ES-I3 (cell line): ENCODE results near the gene ARID5B.
"Not testable (repeated sequence)": the region's sequence is repeated elsewhere in the genome, so short reads cannot be mapped to it uniquely, and the experiment has no call there.

Experiments used
- H3K36me3 ChIP-seq: 2 replicates; pipeline ENCODE4 v1.6.1; 2013; ENCODE audit warnings: mild to moderate bottlenecking, low read length, control low read depth, moderate library complexity; ENCODE audit not compliant: insufficient read depth
- H3K4me1 ChIP-seq: 2 replicates; pipeline ENCODE4 v1.6.1; 2013; ENCODE audit warnings: mild to moderate bottlenecking, control low read depth, low read length; ENCODE audit not compliant: insufficient read depth
- H3K9ac ChIP-seq: 2 replicates; pipeline ENCODE4 v1.6.1; 2013; ENCODE audit warnings: low read depth, mild to moderate bottlenecking, low read length, moderate library complexity
- H3K9me3 ChIP-seq: 2 replicates; pipeline ENCODE4 v1.6.1; 2013; ENCODE audit warnings: mild to moderate bottlenecking, low read length, moderate library complexity; ENCODE audit not compliant: control insufficient read depth, insufficient read depth

Gene ARID5B

DNA sequence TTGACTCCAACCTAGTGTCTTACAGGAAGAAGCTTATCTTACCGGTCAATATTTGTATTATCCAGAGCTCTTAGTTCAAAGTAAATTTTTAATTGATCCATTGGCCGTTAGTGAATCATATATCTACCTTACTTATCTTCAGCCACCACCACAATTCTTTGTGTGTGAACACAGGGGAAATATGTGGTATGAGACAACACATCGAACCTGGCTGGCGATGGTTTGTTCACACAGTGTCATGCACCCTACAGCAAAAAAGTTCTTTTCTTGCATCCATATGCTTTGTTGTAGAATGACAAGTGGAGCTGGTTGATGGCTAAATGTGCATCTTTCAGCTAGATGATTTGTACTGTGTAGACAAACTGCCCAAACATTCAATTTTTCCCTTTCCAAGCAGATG lies 65.8 kb downstream of the ARID5B start:
- no peaks in the 10 kb centered on the region for H3K9me3 ChIP-seq
- H3K9ac ChIP-seq, result no peak overlapping the region
- H3K4me1 ChIP-seq, result peaks cover 3% of the 10 kb centered on the region; the same call in 1 of the 2 replicates
- H3K36me3 ChIP-seq, result no peaks in the 10 kb centered on the region

DNA sequence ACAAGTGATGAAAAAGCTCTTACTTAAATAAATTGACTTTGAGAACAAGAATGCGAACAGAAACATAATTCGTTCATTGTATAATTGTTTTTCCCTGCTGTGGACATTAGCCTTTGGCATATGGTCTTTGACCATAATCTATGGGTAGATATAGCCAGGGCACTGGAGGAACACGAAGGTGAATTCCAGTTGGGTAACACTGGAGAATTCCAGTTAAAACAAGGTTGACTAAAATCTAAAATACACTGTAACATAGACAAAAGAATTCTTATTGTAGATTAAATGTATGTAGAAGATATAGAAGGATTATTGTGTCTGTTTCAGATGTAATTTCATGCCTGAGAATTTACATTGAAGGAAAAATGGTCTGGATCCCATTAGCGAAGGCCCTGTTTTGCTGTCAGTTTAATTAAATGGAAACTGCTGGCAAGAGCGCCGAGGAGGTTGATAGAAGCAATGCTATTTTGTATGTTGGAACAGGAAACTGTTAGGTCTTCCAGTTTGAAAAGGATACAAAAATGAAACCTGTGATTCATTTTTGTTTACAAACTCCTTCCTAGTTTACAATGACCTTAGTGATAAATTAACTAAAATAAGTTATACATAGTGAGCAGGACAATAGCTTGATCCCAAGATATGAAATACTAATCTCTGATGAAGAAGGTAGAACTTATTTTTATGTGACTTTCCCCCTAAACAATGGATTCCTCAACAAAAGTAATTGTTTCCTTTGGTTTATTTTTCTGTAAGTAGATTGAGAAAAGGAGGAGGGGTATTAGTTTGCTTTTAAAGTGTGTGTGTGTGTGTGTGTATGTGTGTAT lies 68.9 kb downstream of the ARID5B start:
- no peaks in the 10 kb centered on the region for H3K36me3 ChIP-seq
- no peaks in the 10 kb centered on the region for H3K9me3 ChIP-seq
- no peaks in the 10 kb centered on the region for H3K4me1 ChIP-seq
- no peak overlapping the region for H3K9ac ChIP-seq

DNA sequence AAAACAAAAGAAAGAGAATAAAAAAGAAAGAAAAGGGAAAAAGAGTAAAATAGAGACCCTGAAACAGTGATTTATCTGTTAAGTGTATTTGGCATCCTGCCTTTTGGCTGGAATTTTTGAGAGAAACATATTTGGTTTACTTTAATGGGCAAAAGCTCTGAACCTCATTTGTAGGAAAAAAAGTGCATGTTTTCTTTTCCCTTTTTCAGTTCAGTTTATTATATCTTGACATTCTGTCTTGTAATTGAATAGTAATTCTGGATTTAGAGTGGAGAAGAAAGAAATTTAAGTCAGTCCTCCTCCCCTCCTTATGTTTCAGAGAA lies 69.5 kb downstream of the ARID5B start:
- Histone ChIP-seq H3K4me1 (no peaks in the 10 kb centered on the region), H3K9me3 (no peaks in the 10 kb centered on the region), H3K9ac (no peak overlapping the region)

DNA sequence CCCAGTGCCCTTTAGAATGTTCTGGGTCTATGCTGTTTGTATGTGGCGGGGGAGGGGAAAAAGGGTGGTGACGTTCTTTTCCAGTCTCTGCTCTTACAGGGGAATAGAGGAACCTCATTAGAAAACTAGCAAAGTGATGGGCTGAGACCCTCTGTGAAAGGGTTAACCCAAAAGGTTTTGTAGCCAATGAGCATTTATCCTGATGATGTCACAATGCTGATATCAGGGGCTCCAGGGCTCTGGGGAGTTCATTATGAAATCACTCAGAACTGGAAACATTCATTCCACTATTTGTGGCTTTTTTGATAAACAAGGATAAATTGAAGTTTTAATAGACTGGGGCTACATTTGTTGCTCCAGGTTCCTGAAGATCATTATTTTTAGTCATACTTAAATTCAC lies 71.7 kb downstream of the ARID5B start:
- Histone ChIP-seq H3K9me3 (no peaks in the 10 kb centered on the region), H3K9ac (no peak overlapping the region), H3K4me1 (no peaks in the 10 kb centered on the region), H3K36me3 (no peaks in the 10 kb centered on the region)

More for the DNA sequence above, 69.5 kb downstream of the ARID5B start:
- no peaks in the 10 kb centered on the region for H3K36me3 ChIP-seq

DNA sequence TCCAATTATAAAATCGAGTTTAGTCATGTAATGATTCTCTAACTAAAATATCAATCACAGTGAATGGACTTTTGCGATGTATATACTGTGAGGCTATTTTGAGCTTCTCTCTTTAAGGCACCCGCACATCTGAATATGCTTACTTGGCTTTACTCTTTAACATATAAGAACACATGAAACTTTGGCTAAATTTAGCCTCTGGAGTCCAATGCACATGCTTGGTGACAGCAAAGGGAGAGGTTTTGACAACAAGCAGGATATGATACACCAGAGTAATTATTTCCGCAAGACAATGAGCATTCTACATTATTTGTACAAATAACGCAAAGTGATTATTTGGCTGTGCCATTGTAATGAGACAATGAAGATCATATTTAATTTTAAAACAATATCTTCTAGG lies 72.4 kb downstream of the ARID5B start:
- Histone ChIP-seq H3K4me1 (no peaks in the 10 kb centered on the region), H3K9ac (no peak overlapping the region), H3K9me3 (no peaks in the 10 kb centered on the region), H3K36me3 (no peaks in the 10 kb centered on the region)

DNA sequence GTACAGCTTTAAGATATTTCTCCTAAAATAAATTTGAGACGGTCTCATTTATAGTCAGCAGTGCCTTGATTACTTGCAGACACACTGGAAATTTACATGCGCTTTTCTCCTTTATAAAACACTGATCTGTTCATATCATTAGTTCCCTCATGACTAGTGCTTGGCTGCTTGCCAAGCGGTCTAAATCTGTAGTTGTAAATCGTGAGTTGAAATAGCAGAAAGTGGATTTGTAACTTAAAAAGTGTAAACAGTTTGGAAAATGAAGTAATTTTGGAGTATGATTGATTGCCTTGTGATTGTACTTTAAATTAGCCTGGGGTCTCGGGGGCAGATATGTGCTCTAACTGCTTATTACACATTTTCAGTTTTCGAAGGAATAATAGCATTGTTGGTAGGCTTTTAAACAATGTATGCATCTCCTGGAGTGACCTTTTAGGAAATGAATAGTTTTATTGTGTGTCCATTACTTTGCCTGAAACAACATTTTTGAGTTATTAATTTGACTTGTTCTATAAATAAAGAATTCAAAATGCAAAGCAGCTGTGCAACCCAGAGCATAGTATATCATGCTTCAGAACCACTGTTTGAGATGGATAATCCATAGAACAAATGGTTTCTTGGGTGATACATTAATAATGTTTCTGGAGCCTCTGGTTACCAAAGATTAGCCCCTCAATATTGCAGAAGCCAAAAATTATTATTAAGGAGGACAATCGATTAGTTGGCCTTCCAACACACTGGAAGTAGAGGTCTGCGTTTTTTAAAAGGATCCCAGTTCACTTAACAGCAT lies 73.3 kb downstream of the ARID5B start:
- Histone ChIP-seq H3K9ac (no peak overlapping the region), H3K4me1 (no peaks in the 10 kb centered on the region), H3K36me3 (no peaks in the 10 kb centered on the region), H3K9me3 (no peaks in the 10 kb centered on the region)

DNA sequence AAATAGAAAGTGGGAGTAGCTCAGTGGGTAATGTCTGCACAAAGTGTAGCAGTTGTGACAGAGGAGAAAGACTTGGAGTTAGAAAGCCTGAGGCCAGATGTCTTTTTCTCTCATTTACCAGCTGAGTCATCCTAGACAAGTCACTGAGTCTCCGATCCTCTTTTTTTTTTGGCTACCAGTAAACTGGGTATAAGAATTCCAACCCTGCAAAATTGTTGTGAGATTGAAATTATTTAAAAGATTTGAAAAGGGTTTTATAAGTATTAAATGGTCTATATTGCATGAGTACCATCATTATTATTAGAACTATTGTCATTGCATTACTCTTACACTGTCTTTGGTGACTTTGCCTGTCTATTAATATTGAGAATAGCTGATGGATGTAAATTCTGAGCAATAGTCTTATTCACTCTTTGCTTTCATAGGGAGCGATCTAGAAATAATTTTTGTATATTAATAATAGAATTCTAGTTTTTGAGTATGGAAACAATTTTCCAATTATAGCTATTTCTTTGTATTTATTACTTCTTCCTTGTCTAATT lies 74.0 kb downstream of the ARID5B start:
- Histone ChIP-seq H3K9me3 (no peaks in the 10 kb centered on the region), H3K4me1 (no peaks in the 10 kb centered on the region), H3K36me3 (no peaks in the 10 kb centered on the region), H3K9ac (no peak overlapping the region)

DNA sequence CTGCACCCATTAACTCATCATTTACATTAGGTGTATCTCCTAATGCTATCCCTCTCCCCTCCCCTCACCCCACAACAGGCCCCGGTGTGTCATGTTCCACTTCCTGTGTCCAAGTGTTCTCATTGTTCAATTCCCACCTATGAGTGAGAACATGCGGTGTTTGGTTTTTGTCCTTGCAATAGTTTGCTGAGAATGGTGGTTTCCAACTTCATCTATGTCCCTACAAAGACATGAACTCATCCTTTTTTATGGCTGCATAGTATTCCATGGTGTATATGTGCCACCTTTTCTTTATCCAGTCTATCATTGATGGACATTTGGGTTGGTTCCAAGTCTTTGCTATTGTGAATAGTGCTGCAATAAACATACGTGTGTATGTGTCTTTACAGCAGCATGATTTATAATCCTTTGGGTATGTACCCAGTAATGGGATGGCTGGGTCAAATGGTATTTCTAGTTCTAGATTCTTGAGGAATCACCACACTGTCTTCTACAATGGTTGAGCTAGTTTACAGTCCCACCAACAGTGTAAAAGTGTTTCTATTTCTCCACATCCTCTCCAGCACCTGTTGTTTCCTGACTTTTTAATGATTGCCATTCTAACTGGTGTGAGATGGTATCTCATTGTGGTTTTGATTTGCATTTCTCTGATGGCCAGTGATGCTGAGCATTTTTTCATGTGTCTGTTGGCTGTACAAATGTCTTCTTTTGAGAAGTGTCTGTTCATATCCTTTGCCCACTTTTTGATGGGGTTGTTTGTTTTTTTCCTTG lies 75.6 kb downstream of the ARID5B start:
- H3K4me1 ChIP-seq, H3K36me3 ChIP-seq, H3K9ac ChIP-seq, H3K9me3 ChIP-seq: not testable (repeated sequence)

DNA sequence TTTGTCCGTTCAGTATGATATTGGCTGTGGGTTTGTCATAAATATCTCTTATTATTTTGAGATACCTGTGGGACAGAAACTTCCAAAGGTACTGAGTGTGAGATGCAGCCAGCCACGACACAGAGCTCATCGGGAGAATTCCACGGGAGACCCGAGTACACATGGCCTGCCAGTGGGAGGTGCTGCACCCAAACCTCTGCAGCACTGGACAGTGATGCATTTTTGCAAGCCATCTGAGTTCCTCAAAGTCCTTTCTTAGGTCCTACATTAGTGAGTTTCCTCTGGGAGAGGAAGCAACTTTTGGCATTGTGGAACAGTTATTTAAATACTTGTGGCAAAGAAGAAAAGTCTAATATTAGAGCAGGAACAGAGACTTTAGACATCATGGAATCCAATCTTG lies 77.5 kb downstream of the ARID5B start:
- no peaks in the 10 kb centered on the region for H3K4me1 ChIP-seq
- no peak overlapping the region for H3K9ac ChIP-seq
- no peaks in the 10 kb centered on the region for H3K36me3 ChIP-seq
- H3K9me3 ChIP-seq, result no peaks in the 10 kb centered on the region

DNA sequence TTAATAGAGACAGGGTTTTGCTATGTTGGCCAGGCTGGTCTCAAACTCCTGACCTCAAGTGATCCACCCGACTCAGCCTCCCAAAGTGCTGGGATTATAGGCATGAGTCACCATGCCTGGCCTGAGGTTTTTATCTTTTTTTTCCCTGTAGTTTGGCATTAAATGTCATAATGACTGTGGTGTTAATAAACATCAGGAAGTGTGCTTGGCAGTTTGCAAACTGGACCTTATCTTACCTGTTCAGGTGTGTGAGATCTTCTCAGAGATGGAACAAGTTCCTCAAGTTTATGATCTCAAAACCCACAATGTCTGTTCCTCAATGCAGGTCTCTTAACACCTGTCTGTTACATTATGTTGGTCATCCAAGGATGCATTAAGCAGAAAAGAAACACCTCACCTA lies 80.0 kb downstream of the ARID5B start:
- H3K9me3 ChIP-seq, result no peaks in the 10 kb centered on the region
- H3K36me3 ChIP-seq, result no peaks in the 10 kb centered on the region
- H3K9ac ChIP-seq, result no peak overlapping the region
- peaks cover 9% of the 10 kb centered on the region; the same call in 1 of the 2 replicates for H3K4me1 ChIP-seq

DNA sequence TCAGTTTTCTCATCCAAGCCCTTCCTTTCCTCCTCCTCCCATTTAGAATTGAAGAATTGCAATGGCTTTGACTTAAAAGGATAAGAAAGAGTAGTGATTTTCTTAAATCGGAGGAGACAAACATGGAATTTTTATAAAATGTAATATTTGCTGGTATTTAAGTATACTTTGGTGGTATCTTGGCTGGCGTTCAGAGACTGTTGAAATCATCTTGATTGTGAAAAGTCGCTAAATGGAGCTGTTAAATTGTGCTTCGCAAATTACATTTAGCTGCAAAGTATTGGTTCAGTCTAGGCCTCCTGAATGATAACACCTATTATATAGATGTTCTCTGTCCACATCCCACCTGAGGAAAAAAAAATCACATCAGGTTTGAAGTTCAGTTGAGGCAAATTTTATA lies 81.8 kb downstream of the ARID5B start:
- Histone ChIP-seq H3K9ac (no peak overlapping the region), H3K36me3 (no peaks in the 10 kb centered on the region), H3K4me1 (peaks cover 23% of the 10 kb centered on the region), H3K9me3 (no peaks in the 10 kb centered on the region)

DNA sequence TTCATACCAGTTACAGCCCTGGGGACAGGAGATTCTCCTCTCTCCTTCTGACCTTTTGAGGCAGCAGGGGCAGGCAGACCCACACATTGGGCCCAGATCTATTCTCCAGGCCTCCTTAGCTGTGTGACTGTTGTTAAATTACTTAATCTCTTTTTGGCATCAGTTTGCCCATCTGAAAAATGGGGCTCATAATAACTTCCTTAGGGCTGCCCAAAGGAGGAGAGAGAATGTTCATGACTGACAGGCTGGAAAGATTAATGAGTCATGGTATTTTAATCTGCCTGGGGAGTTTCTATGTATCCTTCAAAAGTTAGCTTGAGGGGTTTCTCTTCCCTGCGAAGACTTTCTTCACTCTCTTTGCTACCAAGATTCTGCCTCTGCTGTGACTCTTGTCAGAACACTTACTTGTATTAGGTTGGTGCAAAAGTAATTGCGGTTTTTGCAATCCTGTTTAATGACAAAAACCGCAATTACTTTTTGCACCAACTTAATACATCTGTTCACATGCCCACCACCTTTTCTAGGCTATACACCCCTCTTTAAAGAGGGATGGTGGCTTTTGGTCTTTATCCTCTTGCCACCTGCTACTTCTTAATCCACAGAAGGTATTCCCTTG lies 83.4 kb downstream of the ARID5B start:
- Histone ChIP-seq H3K9ac (no peak overlapping the region), H3K4me1 (peaks cover 23% of the 10 kb centered on the region)

DNA sequence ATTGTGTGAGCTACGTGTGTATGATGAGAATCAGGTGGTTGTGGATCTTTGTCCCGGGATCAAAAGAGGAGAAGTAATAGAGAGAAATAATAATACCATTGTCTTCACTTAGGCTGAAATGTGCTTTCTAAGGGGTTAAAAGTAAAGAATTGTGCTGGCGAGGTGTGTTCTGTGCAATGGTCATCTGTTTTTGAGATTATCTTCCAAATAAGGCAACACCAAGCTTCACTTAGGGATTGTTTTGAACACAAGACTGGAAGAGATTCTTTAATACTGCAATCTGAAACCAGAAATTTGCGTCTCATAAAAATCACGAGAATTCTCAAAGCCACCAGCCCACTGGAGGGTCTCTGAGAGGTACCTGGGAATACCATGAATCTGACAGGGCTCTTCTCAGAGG lies 84.2 kb downstream of the ARID5B start:
- H3K36me3 ChIP-seq, result no peaks in the 10 kb centered on the region
- no peaks in the 10 kb centered on the region for H3K9me3 ChIP-seq
- H3K9ac ChIP-seq, result no peak overlapping the region
- H3K4me1 ChIP-seq, result peaks cover 23% of the 10 kb centered on the region

More for the DNA sequence above, 83.4 kb downstream of the ARID5B start:
- Histone ChIP-seq H3K9me3 (no peaks in the 10 kb centered on the region), H3K36me3 (no peaks in the 10 kb centered on the region)

DNA sequence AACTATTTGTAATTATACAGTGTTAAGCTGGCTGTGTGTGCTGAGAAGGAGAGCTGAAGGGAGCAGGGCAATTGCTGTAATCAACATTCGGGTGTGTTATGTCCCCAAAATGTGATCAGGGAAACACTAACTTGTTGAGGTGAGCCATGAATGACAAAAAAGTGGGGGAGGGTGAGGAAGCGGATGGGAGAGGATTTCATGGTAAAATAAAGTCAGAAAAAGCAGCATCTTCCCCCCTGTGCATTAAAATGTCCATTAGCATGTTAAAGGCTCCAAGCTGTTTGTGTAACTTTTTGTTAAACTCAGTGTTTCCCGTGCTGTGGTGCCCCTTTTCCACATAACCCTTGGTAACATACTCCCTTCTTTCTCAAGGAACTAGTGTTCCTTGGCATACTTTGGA lies 84.9 kb downstream of the ARID5B start:
- no peaks in the 10 kb centered on the region for H3K9me3 ChIP-seq
- no peaks in the 10 kb centered on the region for H3K36me3 ChIP-seq
- H3K4me1 ChIP-seq, result peaks cover 23% of the 10 kb centered on the region
- H3K9ac ChIP-seq, result no peak overlapping the region
